HG02884 (cell line): ENCODE measurements around the gene MITF.

ENCODE experiments used
- ATAC-seq: cut with Tn5 transposase; IDR thresholded peaks from one replicate; pipeline ENCODE4 v1.9.1; 2021; ENCODE audit warnings: mild to moderate bottlenecking, moderate library complexity; ENCODE audit not compliant: unreplicated experiment

MITF gene

DNA sequence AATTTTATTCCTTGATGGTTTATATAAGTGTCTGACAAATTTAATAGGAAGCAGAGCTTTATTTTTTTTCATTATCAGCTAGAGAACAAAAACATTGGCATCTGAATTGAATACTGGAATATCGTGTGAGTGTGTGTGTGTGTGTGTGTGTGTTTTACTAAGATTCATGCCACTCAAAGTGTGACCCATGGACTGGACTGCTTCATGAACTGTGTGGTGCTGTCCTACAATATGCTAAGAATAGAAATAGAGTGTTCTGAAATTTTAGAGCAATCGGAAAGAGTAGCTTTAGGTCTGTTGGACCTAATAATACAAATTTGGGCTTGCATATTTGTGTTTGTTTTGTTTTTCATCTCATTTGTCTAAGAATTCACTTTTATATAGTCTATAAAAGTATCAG is 89.6 kb downstream of the MITF start:
- no peak for ATAC-seq

GRCh38 chr3:69830147-69830546 is 90.9 kb downstream of the MITF start:
- ATAC-seq, result no peak

GRCh38 chr3:69831737-69832136 is 92.5 kb downstream of the MITF start:
- no peak for ATAC-seq

- ATAC-seq, result no peak
Observed at GRCh38 chr3:69833591-69833990, 94.3 kb downstream of the MITF start.

GRCh38 chr3:69838217-69838616 is 99.0 kb downstream of the MITF start:
- no peak for ATAC-seq

DNA sequence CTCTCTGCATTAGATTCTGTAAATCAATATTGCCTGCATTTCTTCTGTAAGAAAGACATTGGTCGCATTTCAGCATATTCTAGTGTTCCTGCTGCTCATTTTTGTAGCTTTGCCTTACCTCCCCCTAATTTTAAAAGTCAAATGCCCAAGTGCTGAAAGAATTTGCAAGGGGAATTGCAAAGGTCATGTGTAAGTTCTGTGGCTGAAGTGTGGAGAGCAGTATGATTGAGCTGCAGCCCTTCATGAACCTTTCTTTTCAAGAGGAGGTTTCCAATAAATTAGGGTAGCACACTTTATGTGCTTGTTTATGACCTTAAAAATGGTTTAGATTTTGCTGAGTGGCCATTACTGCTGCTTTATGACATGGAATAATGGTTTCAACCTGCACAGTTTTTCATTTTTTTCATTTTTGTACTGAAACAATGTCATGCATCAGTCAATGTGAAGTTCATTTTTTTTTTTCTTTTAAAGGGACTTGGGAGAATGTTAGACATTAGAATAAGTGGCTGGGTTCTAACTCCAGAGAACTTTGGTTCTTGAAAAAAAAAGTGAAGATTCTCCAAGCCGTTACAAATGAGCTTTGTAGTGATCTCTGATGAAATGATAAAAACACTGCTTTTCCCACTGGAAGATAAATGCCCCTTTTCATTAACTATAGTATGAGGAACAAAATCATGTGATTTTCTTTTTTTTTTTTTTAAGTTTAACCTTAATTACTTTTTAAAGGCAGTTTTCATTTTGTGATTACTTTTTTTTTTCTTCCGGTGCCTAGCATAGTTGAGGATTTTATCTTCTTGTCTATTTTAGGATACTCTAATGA is 99.6 kb downstream of the MITF start:
- no peak for ATAC-seq

DNA sequence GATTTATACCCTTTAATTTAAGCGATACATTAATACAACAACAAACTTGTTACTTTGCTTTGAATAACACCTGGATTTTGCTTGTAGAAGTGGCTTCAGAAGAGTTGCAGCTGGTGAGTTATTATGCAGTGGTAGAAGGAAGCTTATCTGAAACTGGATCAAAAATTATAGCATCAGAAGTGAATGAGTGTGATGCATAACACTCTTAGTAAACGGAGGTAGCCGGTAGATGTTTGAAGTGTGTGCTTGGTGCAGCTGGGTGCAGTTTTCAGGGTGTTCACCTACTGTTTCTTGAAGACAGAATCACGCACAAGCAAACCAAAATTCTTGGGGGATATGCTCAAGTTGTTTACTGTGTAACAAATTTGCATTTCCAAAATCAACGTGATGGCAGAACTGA is 103.1 kb downstream of the MITF start:
- ATAC-seq, result no peak

GRCh38 chr3:69842789-69843188 is 103.5 kb downstream of the MITF start:
- no peak for ATAC-seq

DNA sequence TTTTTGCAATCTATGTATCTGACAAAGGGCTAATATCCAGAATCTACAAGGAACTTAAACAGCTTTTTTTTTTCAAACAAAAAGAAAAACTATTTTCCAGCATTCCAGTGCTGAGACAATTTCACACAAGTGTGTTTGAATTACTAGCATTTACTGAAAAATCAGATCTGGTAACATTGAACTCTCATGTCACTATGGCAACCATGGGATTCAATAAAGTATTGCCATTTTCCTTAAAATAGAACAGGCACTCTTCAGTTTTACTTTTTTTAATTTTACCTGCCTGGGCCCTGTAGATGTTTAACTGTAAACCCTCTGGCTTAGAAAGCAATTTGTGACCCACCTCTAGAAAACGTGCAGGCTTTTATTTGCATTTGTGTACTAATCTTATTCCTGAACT is 105.4 kb downstream of the MITF start:
- no peak for ATAC-seq

DNA sequence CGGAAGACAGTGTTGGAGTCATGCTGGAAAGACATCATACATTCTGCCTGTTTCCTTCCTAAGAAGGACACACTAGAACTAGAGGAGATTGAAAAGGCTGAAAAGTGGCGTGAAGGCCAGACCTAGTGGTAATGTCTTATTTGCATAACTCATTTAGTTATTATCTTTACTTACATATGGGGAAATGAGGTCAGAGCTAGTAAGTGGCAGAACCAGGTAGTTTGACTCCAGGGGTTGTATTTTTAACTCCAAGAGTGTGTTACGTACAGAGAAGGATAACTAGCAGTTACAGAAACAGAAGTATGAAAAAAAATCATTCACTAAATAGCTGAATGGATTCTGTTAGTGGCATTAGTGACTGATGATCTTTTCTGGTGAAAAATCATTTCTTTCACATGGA is 108.0 kb downstream of the MITF start:
- no peak for ATAC-seq

DNA sequence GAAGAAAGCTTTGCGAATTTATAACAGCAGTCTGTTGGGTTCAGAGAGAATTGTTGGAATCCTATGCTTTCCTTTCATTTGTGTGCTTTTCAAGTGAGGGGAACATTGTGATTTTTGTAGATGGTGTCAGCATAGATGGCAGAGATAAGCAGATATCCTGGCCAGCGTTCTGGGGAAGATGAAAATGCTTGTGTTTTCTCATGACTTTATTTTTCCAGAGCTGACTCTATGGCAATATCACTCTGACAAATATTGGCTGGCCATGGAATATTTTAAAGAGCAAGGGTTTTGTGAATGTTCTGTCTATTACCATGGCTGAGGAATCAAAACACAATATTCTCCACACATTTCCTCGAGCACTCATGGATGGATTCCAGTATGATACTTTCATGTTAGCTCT is 108.8 kb downstream of the MITF start:
- no peak for ATAC-seq

DNA sequence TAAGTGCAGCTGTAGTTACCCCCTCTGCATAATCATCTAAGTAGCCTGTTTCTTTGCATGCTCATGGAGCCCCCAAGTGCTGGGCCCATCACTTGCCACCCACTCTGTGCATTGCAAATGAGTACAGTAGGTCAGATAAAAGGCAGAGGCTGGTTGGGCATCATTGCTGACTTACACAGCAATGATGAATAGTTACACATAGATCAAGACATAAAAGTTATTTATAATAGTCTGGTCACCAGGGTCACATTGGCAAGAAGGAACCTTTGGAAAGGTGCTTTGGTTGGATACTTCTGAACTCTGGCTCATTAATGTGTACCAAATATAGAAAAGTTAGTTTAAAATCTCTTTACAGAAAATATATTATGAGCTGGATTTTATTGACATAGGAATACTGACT is 111.6 kb downstream of the MITF start:
- ATAC-seq, result no peak

DNA sequence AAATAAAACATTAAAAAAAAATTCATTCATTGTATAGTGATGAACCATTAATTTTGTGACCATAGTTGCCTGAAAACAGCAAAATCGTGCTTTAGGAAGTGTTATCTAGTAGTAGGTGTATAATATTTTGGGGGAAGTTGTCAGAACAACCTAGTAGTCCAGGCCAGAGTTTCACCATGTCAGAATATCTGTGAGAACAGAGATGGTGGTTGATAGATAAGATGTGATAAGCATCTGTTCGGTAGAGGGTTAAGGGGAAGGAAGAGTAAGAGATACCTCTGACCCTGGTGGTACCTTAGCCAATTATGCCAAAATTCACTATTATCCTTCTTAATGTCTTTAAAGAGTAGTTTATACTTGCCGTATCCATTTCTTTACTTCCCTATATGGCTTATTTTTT is 113.8 kb downstream of the MITF start:
- no peak for ATAC-seq

DNA sequence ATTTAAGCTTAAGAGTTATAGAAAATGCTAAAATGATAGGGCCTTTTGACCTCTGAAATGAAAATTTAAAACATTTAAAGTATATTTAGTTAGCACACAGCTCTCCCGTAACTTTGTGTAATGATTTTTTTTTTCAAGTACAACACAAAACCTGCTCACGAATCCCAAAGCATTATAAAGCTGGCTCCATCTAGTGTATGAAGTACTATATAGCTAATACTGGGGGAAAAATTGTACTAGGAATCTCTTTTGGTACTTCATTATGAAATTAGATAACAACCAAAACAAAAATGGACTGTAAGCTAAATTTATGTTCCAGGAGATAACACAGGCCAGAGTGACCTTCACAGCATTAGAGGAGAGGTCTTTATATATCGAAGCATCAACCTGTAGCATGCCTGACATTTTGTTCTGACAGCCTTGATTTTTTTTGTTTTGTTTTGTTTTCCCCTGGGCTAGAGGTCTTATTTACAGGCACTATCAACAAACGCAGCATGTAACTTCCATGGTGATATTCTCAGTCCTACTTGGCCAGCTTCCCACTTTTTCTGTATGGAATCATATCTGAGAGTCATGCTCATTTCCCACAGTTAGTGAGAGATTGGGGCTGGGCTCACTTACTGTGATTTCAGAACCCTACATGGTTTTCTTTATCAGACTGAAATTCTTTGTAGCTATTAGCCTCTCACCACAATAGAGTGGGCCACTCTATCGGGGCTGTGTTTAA is 116.3 kb downstream of the MITF start:
- no peak for ATAC-seq

DNA sequence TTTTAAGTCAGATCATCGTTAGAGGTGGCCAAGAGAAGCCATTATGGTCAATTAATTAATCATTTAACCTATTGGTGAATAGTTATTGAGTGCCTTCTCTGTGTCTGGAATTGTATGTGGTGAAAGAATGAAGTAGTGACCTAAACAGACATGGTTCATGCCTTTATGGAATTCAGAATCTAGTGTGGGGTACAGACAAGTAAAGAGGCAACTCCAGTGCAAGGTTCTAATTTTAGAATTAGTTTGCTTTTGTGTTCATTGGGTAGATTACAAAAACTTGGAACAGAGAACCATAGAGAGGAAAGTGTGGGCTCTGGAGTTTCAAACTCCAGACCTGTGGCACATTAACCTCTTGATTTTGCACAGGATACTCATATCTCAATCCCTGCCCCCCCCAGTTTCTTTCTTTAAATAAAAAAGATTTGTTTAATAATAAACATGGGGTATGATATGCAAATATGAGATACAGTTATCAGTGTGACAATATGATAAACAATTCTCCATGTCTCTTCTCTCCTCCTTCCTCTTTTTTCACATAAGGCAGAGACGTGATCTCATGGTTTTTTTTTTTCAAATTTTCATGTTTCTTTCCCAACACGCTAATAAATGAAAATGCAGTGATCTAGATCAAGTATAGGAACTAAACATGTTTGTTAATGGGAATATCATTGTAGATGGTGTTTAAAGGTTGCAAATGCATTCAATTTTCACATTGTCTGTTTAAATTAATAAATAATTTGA is 117.9 kb downstream of the MITF start:
- ATAC-seq, result no peak

DNA sequence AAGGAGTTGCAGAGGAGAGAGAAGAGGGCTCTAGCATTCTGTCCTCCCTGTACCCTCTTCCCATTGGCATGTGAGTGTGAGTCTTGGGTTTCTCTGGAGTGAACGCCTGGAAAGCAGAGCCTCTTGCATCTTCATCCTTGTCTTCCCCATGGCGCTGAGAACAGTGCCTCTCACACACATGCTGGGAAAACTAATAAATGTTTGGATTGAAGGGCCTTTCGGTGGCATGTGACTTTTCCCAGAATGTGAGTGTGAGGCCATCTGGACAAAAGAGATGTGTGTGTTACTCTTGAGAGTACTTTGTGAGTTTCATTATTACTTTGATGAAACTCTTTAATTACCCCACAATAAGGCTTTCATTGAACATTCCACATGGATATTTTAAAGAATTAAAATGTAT is 122.3 kb downstream of the MITF start:
- no peak for ATAC-seq

- no peak for ATAC-seq
Observed at GRCh38 chr3:69864141-69864540, 124.9 kb downstream of the MITF start.

- no peak for ATAC-seq
Observed at GRCh38 chr3:69864766-69865165, 125.5 kb downstream of the MITF start.

DNA sequence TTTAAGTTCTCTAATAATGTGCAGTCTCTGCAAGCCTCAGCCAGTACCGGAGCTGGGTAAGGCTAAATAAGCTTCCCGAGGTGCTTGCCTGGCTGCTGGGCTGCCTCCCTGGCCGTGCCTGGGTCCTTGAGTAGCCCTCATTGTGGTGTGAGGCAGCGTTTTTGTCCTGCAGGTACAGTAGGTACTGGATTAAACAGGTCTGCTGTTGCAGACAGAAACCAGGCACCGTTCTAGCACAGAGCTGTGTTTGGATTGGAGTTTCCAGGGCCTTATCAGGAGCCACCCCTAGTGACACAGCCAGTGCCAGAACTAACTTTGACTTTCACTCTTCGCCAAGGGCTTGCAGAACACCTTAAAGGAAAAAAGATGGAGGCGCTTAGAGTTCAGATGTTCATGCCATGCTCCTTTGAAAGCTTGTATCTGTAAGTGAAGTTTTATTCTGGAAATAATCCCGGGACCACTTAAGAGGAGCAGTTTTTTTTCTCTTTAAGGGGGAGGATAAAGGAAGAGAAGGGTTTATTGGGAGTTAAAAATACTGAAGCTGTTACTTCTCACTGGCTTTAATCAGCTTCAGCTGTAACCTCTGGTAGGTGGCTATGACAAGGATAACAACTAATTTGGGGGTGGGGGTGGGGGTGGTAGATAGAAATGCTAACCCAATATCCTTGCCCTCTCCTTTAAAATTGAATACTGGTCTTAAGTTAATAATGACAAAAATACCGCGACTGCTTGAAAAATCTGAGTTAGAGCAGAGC is 126.8 kb downstream of the MITF start:
- no peak for ATAC-seq

DNA sequence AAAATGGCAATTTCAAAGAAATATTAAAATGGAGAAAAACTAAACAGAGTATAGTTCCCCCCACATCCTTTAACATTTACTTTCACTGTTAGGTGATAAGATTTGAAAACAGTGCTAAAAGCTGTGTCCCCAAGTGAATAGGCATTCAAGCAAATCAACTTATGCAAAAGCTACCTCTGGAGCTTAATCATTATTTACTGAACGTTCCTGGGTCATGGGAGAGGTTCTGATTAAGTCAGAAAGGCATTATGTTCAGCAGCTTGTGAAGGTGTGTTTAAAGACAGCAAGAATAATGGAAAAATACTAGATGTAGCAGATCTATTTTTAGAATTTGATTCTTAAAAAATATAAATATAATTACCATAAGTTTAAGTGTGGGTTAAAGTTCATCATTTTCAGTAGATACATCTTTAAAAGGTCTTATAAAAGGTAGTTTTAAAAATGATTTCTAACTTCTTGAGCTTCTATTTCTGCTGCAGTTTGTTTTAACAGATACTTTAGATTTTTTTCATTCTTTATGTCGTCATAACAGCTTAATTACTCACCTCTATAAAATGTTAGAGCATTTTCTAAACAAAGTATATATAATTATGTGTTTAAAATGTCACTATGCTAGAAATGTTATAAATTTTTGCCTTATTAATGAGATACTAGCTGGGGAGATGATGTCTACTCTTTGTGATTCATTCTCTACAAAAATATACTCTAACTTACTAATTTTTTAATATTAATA is 127.9 kb downstream of the MITF start:
- ATAC-seq, result no peak
